Measurements from ENCODE around the gene FBXL12. TPM values are rescaled to one million over a fixed set of nuclear protein-coding genes. Genes with fewer than 3 reads are reported as not detected.

Gene FBXL12
- total RNA-seq, 2 donors from 2014 or later: 16.1 to 25.4 TPM

- Histone ChIP-seq H3K27me3 (no peaks in the 10 kb centered on the region), H3K4me3 (no peak overlapping the region), H3K4me1 (no peaks in the 10 kb centered on the region), H3K9me3 (no peaks in the 10 kb centered on the region), H3K27ac (no peak overlapping the region), H3K36me3 (replicated peaks in 1 of 2; ENCODE audit: insufficient read depth in 1 of 2, low read depth in 2 of 2) (peaks cover 0 to 19% of the 10 kb centered on the region in 2 donors)
- DNase-seq: no peak
- TF ChIP-seq CTCF (IDR thresholded peaks at IDR 0.05): no peak
- TF ChIP-seq POLR2A (IDR thresholded peaks at IDR 0.05): no peak
- intact Hi-C loops (cut with DNase I): no loop called here
- 88 to 96% methylated on average over 11 of the region's 11 CpGs for WGBS, 2 donors
- ATAC-seq: no peak
Observed at GRCh38 chr19:9808855-9809824, 9.7 kb downstream of the FBXL12 start.

GRCh38 chr19:9806803-9807202 lies 12.1 kb downstream of the FBXL12 start:
- TF ChIP-seq CTCF (IDR thresholded peaks at IDR 0.05): no peak
- TF ChIP-seq POLR2A (IDR thresholded peaks at IDR 0.05): no peak
- Histone ChIP-seq H3K27ac (no peak overlapping the region), H3K4me3 (no peak overlapping the region), H3K4me1 (no peaks in the 10 kb centered on the region), H3K36me3 (replicated peaks in 1 of 2; ENCODE audit: insufficient read depth in 1 of 2, low read depth in 2 of 2) (peaks cover 0 to 19% of the 10 kb centered on the region in 2 donors), H3K9me3 (no peaks in the 10 kb centered on the region), H3K27me3 (no peaks in the 10 kb centered on the region)
- intact Hi-C loops (cut with DNase I): no loop called here
- ATAC-seq (no peak), DNase-seq (no peak)
- WGBS, 2 donors: 96 to 100% methylated on average over 3 of the region's 3 CpGs

GRCh38 chr19:9801976-9802375 lies 16.9 kb downstream of the FBXL12 start:
- intact Hi-C loops (cut with DNase I): loop anchor here (5.0 kb wide), 1 partner anchor 595 kb away; no protein-coding TSS in a partner anchor
- no peaks in the 10 kb centered on the region for H3K9me3 ChIP-seq
- no peaks in the 10 kb centered on the region for H3K4me1 ChIP-seq
- no peak overlapping the region for H3K4me3 ChIP-seq
- no peaks in the 10 kb centered on the region for H3K27me3 ChIP-seq
- no peaks in the 10 kb centered on the region for H3K36me3 ChIP-seq (replicated peaks in 1 of 2; ENCODE audit: insufficient read depth in 1 of 2, low read depth in 2 of 2)
- TF ChIP-seq POLR2A (IDR thresholded peaks at IDR 0.05) (no peak), CTCF (IDR thresholded peaks at IDR 0.05) (no peak)
- H3K27ac ChIP-seq: no peak overlapping the region
- 90 to 93% methylated on average over 10 of the region's 10 CpGs for WGBS, 2 donors
- ATAC-seq (no peak), DNase-seq (no peak)

- Histone ChIP-seq H3K36me3 (replicated peaks in 1 of 2; ENCODE audit: insufficient read depth in 1 of 2, low read depth in 2 of 2) (no peaks in the 10 kb centered on the region), H3K9me3 (no peaks in the 10 kb centered on the region), H3K27ac (no peak overlapping the region), H3K4me1 (peaks cover 3% of the 10 kb centered on the region), H3K4me3 (no peak overlapping the region), H3K27me3 (no peaks in the 10 kb centered on the region)
- intact Hi-C loops (cut with DNase I): loop anchor here (10.0 kb wide), 1 partner anchor 174 kb away; the partner anchor contains the start of gene ZNF561
- DNase-seq: no peak
- TF ChIP-seq CTCF (IDR thresholded peaks at IDR 0.05): no peak
- no peak for TF ChIP-seq POLR2A (IDR thresholded peaks at IDR 0.05)
- no peak for ATAC-seq
Observed at GRCh38 chr19:9799162-9799561, 19.7 kb downstream of the FBXL12 start.

Measured in body of pancreas (tissue), 4 donors.